Measurements from ENCODE around the gene DAZAP1.
A peak's percentile ranks its signal among the peaks of the same experiment; 100 is the strongest.

DNA sequence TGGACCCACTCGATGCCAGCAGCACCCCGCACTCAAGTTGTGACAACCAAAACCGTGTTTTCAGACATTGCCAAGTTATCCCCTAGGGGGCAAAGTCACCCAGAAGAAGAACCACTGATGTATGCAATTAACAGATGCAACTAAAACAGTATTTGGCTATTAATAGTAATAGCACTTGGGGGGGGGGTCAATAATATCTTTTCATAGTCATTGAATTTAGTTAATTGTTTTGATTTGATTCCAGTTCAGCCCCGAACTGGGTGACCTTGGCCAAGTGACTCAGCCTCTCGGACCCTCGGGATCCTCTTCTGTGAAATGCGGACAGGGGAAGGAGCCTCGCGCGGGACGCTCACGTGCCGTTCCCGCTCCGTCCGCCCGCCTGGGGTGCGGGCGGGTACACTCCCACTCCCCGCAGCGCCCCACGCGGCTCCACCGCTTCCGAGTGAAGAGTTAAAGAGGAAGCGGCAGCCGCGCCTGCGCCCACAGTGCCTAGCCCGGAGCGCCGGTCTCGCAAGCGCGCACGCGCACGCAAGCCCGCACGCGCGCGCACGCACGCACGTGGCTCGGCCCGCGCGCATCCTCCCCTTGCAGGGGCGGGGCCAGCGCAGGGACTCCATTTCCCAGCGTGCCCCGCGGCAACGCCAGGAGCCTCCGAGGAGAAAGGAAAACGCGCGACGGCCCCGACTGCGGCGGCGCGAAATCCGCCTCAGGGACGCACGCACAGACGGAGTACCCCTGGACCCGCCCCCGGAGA lies 435 bp upstream of the DAZAP1 start:
- TF ChIP-seq, protein P1, sequence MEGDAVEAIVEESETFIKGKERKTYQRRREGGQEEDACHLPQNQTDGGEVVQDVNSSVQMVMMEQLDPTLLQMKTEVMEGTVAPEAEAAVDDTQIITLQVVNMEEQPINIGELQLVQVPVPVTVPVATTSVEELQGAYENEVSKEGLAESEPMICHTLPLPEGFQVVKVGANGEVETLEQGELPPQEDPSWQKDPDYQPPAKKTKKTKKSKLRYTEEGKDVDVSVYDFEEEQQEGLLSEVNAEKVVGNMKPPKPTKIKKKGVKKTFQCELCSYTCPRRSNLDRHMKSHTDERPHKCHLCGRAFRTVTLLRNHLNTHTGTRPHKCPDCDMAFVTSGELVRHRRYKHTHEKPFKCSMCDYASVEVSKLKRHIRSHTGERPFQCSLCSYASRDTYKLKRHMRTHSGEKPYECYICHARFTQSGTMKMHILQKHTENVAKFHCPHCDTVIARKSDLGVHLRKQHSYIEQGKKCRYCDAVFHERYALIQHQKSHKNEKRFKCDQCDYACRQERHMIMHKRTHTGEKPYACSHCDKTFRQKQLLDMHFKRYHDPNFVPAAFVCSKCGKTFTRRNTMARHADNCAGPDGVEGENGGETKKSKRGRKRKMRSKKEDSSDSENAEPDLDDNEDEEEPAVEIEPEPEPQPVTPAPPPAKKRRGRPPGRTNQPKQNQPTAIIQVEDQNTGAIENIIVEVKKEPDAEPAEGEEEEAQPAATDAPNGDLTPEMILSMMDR (IDR thresholded peaks at IDR 0.05; ENCODE audit: low read depth, low read length, missing input control) = peak; percentile 39
- TF ChIP-seq EGR1 (IDR thresholded peaks at IDR 0.05; ENCODE audit: low read depth in 2 of 2) (no peak), YY1 (IDR thresholded peaks at IDR 0.05) (peak; percentile 47)
- TF ChIP-seq, protein P2, sequence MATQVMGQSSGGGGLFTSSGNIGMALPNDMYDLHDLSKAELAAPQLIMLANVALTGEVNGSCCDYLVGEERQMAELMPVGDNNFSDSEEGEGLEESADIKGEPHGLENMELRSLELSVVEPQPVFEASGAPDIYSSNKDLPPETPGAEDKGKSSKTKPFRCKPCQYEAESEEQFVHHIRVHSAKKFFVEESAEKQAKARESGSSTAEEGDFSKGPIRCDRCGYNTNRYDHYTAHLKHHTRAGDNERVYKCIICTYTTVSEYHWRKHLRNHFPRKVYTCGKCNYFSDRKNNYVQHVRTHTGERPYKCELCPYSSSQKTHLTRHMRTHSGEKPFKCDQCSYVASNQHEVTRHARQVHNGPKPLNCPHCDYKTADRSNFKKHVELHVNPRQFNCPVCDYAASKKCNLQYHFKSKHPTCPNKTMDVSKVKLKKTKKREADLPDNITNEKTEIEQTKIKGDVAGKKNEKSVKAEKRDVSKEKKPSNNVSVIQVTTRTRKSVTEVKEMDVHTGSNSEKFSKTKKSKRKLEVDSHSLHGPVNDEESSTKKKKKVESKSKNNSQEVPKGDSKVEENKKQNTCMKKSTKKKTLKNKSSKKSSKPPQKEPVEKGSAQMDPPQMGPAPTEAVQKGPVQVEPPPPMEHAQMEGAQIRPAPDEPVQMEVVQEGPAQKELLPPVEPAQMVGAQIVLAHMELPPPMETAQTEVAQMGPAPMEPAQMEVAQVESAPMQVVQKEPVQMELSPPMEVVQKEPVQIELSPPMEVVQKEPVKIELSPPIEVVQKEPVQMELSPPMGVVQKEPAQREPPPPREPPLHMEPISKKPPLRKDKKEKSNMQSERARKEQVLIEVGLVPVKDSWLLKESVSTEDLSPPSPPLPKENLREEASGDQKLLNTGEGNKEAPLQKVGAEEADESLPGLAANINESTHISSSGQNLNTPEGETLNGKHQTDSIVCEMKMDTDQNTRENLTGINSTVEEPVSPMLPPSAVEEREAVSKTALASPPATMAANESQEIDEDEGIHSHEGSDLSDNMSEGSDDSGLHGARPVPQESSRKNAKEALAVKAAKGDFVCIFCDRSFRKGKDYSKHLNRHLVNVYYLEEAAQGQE (IDR thresholded peaks at IDR 0.05) = peak; percentile 33
